OCI-LY1 (cell line): Measurements from ENCODE around the gene MIOX.

Experiments
- H2AFZ ChIP-seq: fragments of 200-600 bp; sonication (generic), shearing (Covaris generic); 2 replicates; pipeline ENCODE4 v1.6.0; 2014; ENCODE audit warnings: antibody characterized with exemption, mild to moderate bottlenecking, low read length
- H3F3A ChIP-seq: fragments of 200-600 bp; sonication (generic), shearing (Covaris generic); 2 replicates; pipeline ENCODE4 v1.6.0; 2014; ENCODE audit warnings: mild to moderate bottlenecking, antibody characterized with exemption, low read length, moderate library complexity; ENCODE audit not compliant: insufficient read depth
- H3K27ac ChIP-seq: fragments of 200-600 bp; sonication (generic); 2 replicates; pipeline ENCODE4 v1.5.1; 2014; ENCODE audit warnings: low read length, mixed run types, mild to moderate bottlenecking, low read depth; ENCODE audit not compliant: poor library complexity, severe bottlenecking
- H3K27me3 ChIP-seq: fragments of 200-600 bp; sonication (generic); 2 replicates; pipeline ENCODE4 v1.6.0; 2014; ENCODE audit warnings: antibody characterized with exemption, mild to moderate bottlenecking, low read length, moderate library complexity; ENCODE audit not compliant: insufficient read depth
- H3K36me3 ChIP-seq: fragments of 200-600 bp; sonication (generic); 2 replicates; pipeline ENCODE4 v1.6.1; 2014; ENCODE audit warnings: mild to moderate bottlenecking, antibody characterized with exemption, low read length, moderate library complexity, mixed read lengths; ENCODE audit not compliant: insufficient read depth
- H3K4me1 ChIP-seq: fragments of 200-600 bp; sonication (generic); 2 replicates; pipeline ENCODE4 v1.5.1; 2014; ENCODE audit warnings: mild to moderate bottlenecking, low read length, moderate library complexity; ENCODE audit not compliant: insufficient read depth, severe bottlenecking
- H3K4me2 ChIP-seq: fragments of 200-600 bp; sonication (generic), shearing (Covaris generic); 2 replicates; pipeline ENCODE4 v1.6.1; 2014; ENCODE audit warnings: low read length
- H3K4me3 ChIP-seq: fragments of 200-600 bp; sonication (generic); 2 replicates; pipeline ENCODE4 v1.5.1; 2014; ENCODE audit warnings: low read length, low read depth, mild to moderate bottlenecking, mixed read lengths; ENCODE audit not compliant: poor library complexity, severe bottlenecking
- H3K79me2 ChIP-seq: fragments of 200-600 bp; shearing (Covaris generic); 2 replicates; pipeline ENCODE4 v1.6.1; 2016; ENCODE audit warnings: mixed run types, low read length, mixed read lengths; ENCODE audit not compliant: insufficient read depth
- H3K9ac ChIP-seq: fragments of 200-600 bp; sonication (generic), shearing (Covaris generic); 2 replicates; pipeline ENCODE4 v1.6.1; 2014; ENCODE audit warnings: mild to moderate bottlenecking, low read length, mixed read lengths
- H3K9me2 ChIP-seq: fragments of 200-600 bp; sonication (generic), shearing (Covaris generic); 2 replicates; pipeline ENCODE4 v1.6.1; 2014; ENCODE audit warnings: low read depth, mild to moderate bottlenecking, low read length, mixed read lengths
- H3K9me3 ChIP-seq: fragments of 200-600 bp; shearing (Covaris generic); 2 replicates; pipeline ENCODE4 v1.6.1; 2014; ENCODE audit warnings: low read length, mixed read lengths
- H4K20me1 ChIP-seq: fragments of 200-600 bp; sonication (generic), shearing (Covaris generic); 2 replicates; pipeline ENCODE4 v1.6.0; 2016; ENCODE audit warnings: mild to moderate bottlenecking, low read length; ENCODE audit not compliant: insufficient read depth
- CTCF ChIP-seq: fragments of 200-600 bp; sonication (generic), shearing (Covaris generic); IDR thresholded peaks from 2 replicates; pipeline ENCODE4 v1.5.1; 2017; ENCODE audit warnings: mild to moderate bottlenecking, antibody characterized with exemption, low read length, moderate library complexity, mixed read lengths
- EZH2 ChIP-seq: fragments of 200-600 bp; sonication (generic), shearing (Covaris generic); IDR thresholded peaks from 2 replicates; pipeline ENCODE4 v1.8.0; 2017; ENCODE audit warnings: borderline replicate concordance, mixed run types, mild to moderate bottlenecking, antibody characterized with exemption, low read length, moderate library complexity, mixed read lengths

MIOX gene

GRCh38 chr22:50526834-50527801 is 40.5 kb downstream of the MIOX start:
- Histone ChIP-seq H4K20me1 (no peaks in the 10 kb centered on the region), H3K4me3 (peak overlapping the region; percentile 68), H3F3A (peaks cover 4% of the 10 kb centered on the region; the same call in 1 of the 2 replicates), H3K9me3 (no peaks in the 10 kb centered on the region), H3K36me3 (peaks cover 28% of the 10 kb centered on the region; the same call in 1 of the 2 replicates), H3K9me2 (no peaks in the 10 kb centered on the region), H3K9ac (peak overlapping the region; percentile 78), H2AFZ (no peak overlapping the region), H3K79me2 (no peaks in the 10 kb centered on the region), H3K4me1 (peaks cover 49% of the 10 kb centered on the region), H3K27ac (peak overlapping the region; percentile 66), H3K4me2 (peak overlapping the region; percentile 84), H3K27me3 (no peaks in the 10 kb centered on the region)
- TF ChIP-seq CTCF (no peak), EZH2 (no peak)

GRCh38 chr22:50527921-50528681 is 41.4 kb downstream of the MIOX start:
- TF ChIP-seq CTCF (no peak), EZH2 (no peak)
- Histone ChIP-seq H3K27ac (peak overlapping the region; percentile 66), H3K4me1 (peaks cover 58% of the 10 kb centered on the region), H3K27me3 (no peaks in the 10 kb centered on the region), H3K36me3 (peaks cover 18% of the 10 kb centered on the region; the same call in 1 of the 2 replicates), H2AFZ (no peak overlapping the region), H3K9me2 (no peaks in the 10 kb centered on the region), H3K9ac (no peak overlapping the region), H3K9me3 (no peaks in the 10 kb centered on the region), H4K20me1 (no peaks in the 10 kb centered on the region), H3K79me2 (no peaks in the 10 kb centered on the region), H3F3A (peaks cover 4% of the 10 kb centered on the region; the same call in 1 of the 2 replicates), H3K4me3 (no peak overlapping the region), H3K4me2 (no peak overlapping the region)

GRCh38 chr22:50528682-50529415 is 42.2 kb downstream of the MIOX start:
- H2AFZ ChIP-seq: no peak overlapping the region
- H3K9me3 ChIP-seq: no peaks in the 10 kb centered on the region
- peaks cover 10% of the 10 kb centered on the region; the same call in 1 of the 2 replicates for H3K36me3 ChIP-seq
- peaks cover 4% of the 10 kb centered on the region; the same call in 1 of the 2 replicates for H3F3A ChIP-seq
- H3K9me2 ChIP-seq: no peaks in the 10 kb centered on the region
- no peak overlapping the region for H3K9ac ChIP-seq
- no peak for TF ChIP-seq EZH2
- TF ChIP-seq CTCF: no peak
- peak overlapping the region; percentile 85; the same call in 1 of the 2 replicates for H3K4me2 ChIP-seq
- H3K79me2 ChIP-seq: no peaks in the 10 kb centered on the region
- H3K27me3 ChIP-seq: no peaks in the 10 kb centered on the region
- H4K20me1 ChIP-seq: no peaks in the 10 kb centered on the region
- no peak overlapping the region for H3K27ac ChIP-seq
- H3K4me1 ChIP-seq: peaks cover 60% of the 10 kb centered on the region
- peak overlapping the region; percentile 80 for H3K4me3 ChIP-seq
